Left ventricle myocardium inferior (tissue), 1 donor: Measurements from ENCODE around the gene SLC7A9. TPM values are rescaled to one million over a fixed set of nuclear protein-coding genes. Genes with fewer than 3 reads are reported as not detected.

Source experiments
- DNase-seq: peaks from one replicate; pipeline ENCODE4 v3.0.0-alpha.2; 2020
- H3K27ac ChIP-seq: fragments of 200-600 bp; replicated peaks from 2 replicates; pipeline ENCODE4 v1.8.0; 2021
- H3K27me3 ChIP-seq: fragments of 200-600 bp; 2 replicates; pipeline ENCODE4 v1.8.0; 2021; ENCODE audit warnings: low read depth
- H3K36me3 ChIP-seq: fragments of 200-600 bp; 2 replicates; pipeline ENCODE4 v1.8.0; 2021
- H3K4me1 ChIP-seq: fragments of 200-600 bp; 2 replicates; pipeline ENCODE4 v1.8.0; 2021
- H3K4me3 ChIP-seq: fragments of 200-600 bp; 2 replicates; pipeline ENCODE4 v1.8.0; 2021; ENCODE audit warnings: mild to moderate bottlenecking, moderate library complexity
- H3K9me3 ChIP-seq: fragments of 200-600 bp; replicated peaks from 2 replicates; pipeline ENCODE4 v1.8.0; 2021
- CTCF ChIP-seq: fragments of 200-600 bp; IDR thresholded peaks from 2 replicates; pipeline ENCODE4 v1.8.0; 2021; ENCODE audit warnings: antibody characterized with exemption, mild to moderate bottlenecking, borderline replicate concordance
- intact Hi-C: fragments of 100-400 bp; cut with micrococcal nuclease; formaldehyde crosslinking; loops from one replicate; pipeline ENCODE4 v1.11.0; 2022
- total RNA-seq: library from RNA; stranded (reverse); fragmentation: NEBNext Ultra II Directional; extraction: Animal tissue kit (Norgen Biotek cat#: 25700); gene quantifications from one replicate; pipeline ENCODE4 v1.2.1, GENCODE V29; 2021
- donor health status: DM: no; HTN: yes; CAD: no; lungs with severe emphysema.

SLC7A9 gene
- total RNA-seq, 1 donor from 2014 or later: not detected

- no peaks in the 10 kb centered on the region for H3K9me3 ChIP-seq
- no peak overlapping the region for H3K27ac ChIP-seq
- H3K4me1 ChIP-seq: no peaks in the 10 kb centered on the region
- peaks cover 3% of the 10 kb centered on the region for H3K36me3 ChIP-seq
- H3K4me3 ChIP-seq: no peak overlapping the region
- H3K27me3 ChIP-seq: peaks cover 10% of the 10 kb centered on the region
- no peak for TF ChIP-seq CTCF
- intact Hi-C loops: no loop called here
- DNase-seq: no peak
Observed at GRCh38 chr19:32829345-32829896, 40.1 kb downstream of the SLC7A9 start.

GRCh38 chr19:32828643-32829344, 40.8 kb downstream of the SLC7A9 start:
- H3K27me3 ChIP-seq: peaks cover 16% of the 10 kb centered on the region
- H3K9me3 ChIP-seq: no peaks in the 10 kb centered on the region
- H3K27ac ChIP-seq: no peak overlapping the region
- no peak overlapping the region for H3K4me3 ChIP-seq
- no peak for DNase-seq
- intact Hi-C loops: no loop called here
- no peak for TF ChIP-seq CTCF
- H3K4me1 ChIP-seq: no peaks in the 10 kb centered on the region
- peaks cover 3% of the 10 kb centered on the region for H3K36me3 ChIP-seq

- TF ChIP-seq CTCF: no peak
- Histone ChIP-seq H3K4me1 (no peaks in the 10 kb centered on the region), H3K4me3 (no peak overlapping the region), H3K27ac (no peak overlapping the region), H3K27me3 (peaks cover 23% of the 10 kb centered on the region), H3K9me3 (no peaks in the 10 kb centered on the region), H3K36me3 (peaks cover 3% of the 10 kb centered on the region)
- no peak for DNase-seq
- intact Hi-C loops: no loop called here
Observed at GRCh38 chr19:32828139-32828538, 41.4 kb downstream of the SLC7A9 start.

- intact Hi-C loops: no loop called here
- no peak overlapping the region for H3K4me3 ChIP-seq
- DNase-seq: no peak
- H3K36me3 ChIP-seq: peaks cover 3% of the 10 kb centered on the region
- H3K27me3 ChIP-seq: peaks cover 53% of the 10 kb centered on the region
- no peak for TF ChIP-seq CTCF
- H3K4me1 ChIP-seq: no peaks in the 10 kb centered on the region
- no peak overlapping the region for H3K27ac ChIP-seq
- no peaks in the 10 kb centered on the region for H3K9me3 ChIP-seq
Observed at GRCh38 chr19:32824916-32825608, 44.5 kb downstream of the SLC7A9 start.

- no peak for DNase-seq
- no peak for TF ChIP-seq CTCF
- peaks cover 61% of the 10 kb centered on the region for H3K27me3 ChIP-seq
- H3K36me3 ChIP-seq: no peaks in the 10 kb centered on the region
- H3K4me3 ChIP-seq: no peak overlapping the region
- no peaks in the 10 kb centered on the region for H3K9me3 ChIP-seq
- H3K27ac ChIP-seq: no peak overlapping the region
- H3K4me1 ChIP-seq: no peaks in the 10 kb centered on the region
- intact Hi-C loops: no loop called here
Observed at GRCh38 chr19:32824191-32824751, 45.3 kb downstream of the SLC7A9 start.
